ENCODE data around the gene IGFLR1.
"Not testable (repeated sequence)": the region's sequence is repeated elsewhere in the genome, so short reads cannot be mapped to it uniquely, and the experiment has no call there.

The IGFLR1 gene

DNA sequence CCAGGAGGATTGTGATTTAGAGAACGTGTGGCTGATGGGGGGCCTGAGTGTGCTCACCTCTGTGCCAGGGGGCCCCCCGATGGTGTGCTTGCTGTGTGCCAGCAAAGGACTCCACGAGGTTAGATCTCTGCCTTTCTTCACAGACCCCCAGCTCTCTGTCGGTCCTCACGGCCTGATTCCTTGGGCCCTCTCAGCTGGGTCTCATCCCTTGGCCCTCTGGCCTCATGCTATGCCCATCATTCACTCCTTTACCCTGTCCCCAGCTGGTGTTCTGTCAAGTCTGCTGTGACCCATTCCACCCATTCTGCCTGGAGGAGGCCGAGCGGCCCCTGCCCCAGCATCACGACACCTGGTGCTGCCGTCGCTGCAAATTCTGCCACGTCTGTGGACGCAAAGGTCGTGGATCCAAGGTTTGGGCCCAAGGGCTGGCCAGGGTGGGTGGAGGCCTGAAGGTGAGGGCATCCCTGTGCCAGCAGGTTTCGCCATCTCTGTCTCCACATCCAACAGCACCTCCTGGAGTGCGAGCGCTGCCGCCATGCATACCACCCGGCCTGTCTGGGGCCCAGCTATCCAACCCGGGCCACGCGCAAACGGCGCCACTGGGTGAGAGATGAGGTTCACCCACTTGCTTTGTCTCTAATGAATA lies 16.9 kb downstream of the IGFLR1 start (continued):
- TF ChIP-seq RARB (CRISPR knock-in tag; IDR thresholded peaks at IDR 0.05) (no peak), ZNF8 (CRISPR knock-in tag; IDR thresholded peaks at IDR 0.05) (no peak)
- TF ChIP-seq, protein P1, sequence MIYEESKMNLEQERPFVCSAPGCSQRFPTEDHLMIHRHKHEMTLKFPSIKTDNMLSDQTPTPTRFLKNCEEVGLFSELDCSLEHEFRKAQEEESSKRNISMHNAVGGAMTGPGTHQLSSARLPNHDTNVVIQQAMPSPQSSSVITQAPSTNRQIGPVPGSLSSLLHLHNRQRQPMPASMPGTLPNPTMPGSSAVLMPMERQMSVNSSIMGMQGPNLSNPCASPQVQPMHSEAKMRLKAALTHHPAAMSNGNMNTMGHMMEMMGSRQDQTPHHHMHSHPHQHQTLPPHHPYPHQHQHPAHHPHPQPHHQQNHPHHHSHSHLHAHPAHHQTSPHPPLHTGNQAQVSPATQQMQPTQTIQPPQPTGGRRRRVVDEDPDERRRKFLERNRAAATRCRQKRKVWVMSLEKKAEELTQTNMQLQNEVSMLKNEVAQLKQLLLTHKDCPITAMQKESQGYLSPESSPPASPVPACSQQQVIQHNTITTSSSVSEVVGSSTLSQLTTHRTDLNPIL (CRISPR knock-in tag; IDR thresholded peaks at IDR 0.05; ENCODE audit: low read depth): no peak

DNA sequence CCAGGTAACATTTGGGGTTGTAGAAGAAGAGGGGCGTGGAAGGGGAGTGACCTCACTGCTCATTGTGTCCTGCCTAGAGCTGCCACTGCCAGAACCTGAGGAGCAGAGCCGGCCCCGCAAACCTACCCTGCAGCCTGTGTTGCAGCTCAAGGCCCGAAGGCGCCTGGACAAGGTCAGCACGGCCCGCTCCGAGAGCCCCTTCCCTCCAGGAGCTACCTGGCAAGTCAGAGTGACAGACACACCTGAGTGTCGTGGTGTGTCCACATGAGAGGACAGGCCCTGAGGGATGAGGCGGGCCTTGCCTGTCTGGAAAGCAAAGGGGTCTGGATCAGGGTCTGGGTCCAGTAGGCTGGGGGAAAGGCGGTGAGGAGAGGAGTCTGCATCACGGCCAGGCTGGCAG lies 17.7 kb downstream of the IGFLR1 start:
- no peak for ATAC-seq
- TF ChIP-seq CSDC2 (CRISPR knock-in tag; IDR thresholded peaks at IDR 0.05): no peak
- TF ChIP-seq, protein P2, sequence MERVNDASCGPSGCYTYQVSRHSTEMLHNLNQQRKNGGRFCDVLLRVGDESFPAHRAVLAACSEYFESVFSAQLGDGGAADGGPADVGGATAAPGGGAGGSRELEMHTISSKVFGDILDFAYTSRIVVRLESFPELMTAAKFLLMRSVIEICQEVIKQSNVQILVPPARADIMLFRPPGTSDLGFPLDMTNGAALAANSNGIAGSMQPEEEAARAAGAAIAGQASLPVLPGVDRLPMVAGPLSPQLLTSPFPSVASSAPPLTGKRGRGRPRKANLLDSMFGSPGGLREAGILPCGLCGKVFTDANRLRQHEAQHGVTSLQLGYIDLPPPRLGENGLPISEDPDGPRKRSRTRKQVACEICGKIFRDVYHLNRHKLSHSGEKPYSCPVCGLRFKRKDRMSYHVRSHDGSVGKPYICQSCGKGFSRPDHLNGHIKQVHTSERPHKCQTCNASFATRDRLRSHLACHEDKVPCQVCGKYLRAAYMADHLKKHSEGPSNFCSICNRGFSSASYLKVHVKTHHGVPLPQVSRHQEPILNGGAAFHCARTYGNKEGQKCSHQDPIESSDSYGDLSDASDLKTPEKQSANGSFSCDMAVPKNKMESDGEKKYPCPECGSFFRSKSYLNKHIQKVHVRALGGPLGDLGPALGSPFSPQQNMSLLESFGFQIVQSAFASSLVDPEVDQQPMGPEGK (CRISPR knock-in tag; IDR thresholded peaks at IDR 0.05; ENCODE audit: borderline replicate concordance): no peak
- no peak for TF ChIP-seq ZNF565 (CRISPR knock-in tag; conservative IDR thresholded peaks at IDR 0.05; ENCODE audit: low read depth)

DNA sequence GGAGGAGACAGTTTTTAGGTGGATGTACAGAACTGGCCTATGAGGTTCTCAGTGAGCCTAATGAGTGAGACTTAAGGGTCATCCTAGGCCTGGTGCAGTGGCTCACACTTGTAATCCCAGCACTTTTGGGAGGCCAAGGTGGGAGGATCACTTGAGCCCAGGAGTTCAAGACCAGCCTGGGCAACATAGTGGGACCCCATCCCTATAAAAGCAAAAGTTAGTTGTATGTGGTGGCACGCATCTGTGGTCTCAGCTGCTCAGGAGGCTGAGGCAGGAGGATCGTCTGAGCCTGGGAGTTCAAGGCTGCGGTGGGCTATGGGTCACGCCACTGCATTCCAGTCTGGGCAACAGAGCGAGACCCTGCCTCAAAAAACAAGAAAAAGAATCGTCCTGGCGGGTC lies 18.1 kb downstream of the IGFLR1 start:
- not testable (repeated sequence) for ATAC-seq

DNA sequence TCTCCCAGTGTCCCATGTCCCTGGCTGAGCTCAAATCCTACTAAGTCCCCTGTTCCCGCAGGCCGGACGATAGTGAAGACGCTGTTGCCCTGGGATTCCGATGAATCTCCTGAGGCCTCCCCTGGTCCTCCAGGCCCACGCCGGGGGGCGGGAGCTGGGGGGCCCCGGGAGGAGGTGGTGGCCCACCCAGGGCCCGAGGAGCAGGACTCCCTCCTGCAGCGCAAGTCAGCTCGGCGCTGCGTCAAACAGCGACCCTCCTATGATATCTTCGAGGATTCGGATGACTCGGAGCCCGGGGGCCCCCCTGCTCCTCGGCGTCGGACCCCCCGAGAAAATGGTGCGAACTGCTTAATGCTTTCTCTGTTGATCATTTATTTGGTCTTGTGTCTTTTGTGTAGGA lies 18.6 kb downstream of the IGFLR1 start:
- TF ChIP-seq OSR1 (CRISPR knock-in tag; IDR thresholded peaks at IDR 0.05) (no peak), RARB (CRISPR knock-in tag; IDR thresholded peaks at IDR 0.05) (no peak), ZFP3 (CRISPR knock-in tag; IDR thresholded peaks at IDR 0.05) (no peak)
- TF ChIP-seq, protein P3, sequence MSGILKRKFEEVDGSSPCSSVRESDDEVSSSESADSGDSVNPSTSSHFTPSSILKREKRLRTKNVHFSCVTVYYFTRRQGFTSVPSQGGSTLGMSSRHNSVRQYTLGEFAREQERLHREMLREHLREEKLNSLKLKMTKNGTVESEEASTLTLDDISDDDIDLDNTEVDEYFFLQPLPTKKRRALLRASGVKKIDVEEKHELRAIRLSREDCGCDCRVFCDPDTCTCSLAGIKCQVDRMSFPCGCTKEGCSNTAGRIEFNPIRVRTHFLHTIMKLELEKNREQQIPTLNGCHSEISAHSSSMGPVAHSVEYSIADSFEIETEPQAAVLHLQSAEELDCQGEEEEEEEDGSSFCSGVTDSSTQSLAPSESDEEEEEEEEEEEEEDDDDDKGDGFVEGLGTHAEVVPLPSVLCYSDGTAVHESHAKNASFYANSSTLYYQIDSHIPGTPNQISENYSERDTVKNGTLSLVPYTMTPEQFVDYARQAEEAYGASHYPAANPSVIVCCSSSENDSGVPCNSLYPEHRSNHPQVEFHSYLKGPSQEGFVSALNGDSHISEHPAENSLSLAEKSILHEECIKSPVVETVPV (CRISPR knock-in tag; IDR thresholded peaks at IDR 0.05): no peak
- ATAC-seq: no peak

DNA sequence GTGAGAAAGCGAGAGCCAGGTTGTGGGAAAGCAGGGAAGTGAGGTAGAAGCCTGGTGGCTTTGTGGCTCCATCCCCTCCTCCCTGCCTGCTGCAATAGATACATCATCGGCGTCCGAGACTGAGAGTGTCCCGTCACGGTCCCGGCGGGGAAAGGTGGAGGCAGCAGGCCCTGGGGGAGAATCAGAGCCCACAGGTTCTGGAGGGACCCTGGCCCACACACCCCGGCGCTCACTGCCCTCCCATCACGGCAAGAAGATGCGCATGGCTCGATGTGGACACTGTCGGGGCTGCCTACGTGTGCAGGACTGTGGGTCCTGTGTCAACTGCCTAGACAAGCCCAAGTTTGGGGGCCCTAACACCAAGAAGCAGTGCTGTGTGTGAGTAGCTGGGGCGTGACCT lies 19.4 kb downstream of the IGFLR1 start:
- TF ChIP-seq ZNF565 (CRISPR knock-in tag; conservative IDR thresholded peaks at IDR 0.05; ENCODE audit: low read depth) (no peak), BACH2 (CRISPR knock-in tag; IDR thresholded peaks at IDR 0.05; ENCODE audit: borderline replicate concordance) (no peak), ZNF70 (CRISPR knock-in tag; IDR thresholded peaks at IDR 0.05) (no peak), OSR1 (CRISPR knock-in tag; IDR thresholded peaks at IDR 0.05) (no peak)
- TF ChIP-seq, protein P2 (CRISPR knock-in tag; IDR thresholded peaks at IDR 0.05; ENCODE audit: borderline replicate concordance): no peak

DNA sequence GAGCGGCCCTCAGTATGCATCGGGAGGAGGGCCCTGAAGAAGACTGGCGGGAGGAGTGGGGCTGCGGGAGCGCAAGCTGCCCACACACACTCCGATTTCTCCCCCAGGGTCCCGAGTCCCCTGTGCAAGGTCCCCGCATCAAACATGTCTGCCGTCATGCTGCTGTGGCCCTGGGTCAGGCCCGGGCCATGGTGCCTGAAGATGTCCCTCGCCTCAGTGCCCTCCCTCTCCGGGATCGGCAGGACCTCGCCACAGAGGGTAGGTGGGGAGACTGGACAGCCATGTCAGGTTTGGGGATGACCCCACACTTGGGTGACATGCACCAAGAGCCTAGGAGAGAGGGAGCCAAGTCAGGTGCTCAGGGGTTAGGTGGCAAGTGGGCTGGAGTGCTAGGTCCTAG lies 19.8 kb downstream of the IGFLR1 start:
- ATAC-seq: no peak
- TF ChIP-seq ZNF70 (CRISPR knock-in tag; IDR thresholded peaks at IDR 0.05) (no peak), CSDC2 (CRISPR knock-in tag; IDR thresholded peaks at IDR 0.05) (no peak), ZFP3 (CRISPR knock-in tag; IDR thresholded peaks at IDR 0.05) (no peak), ISL1 (CRISPR knock-in tag; IDR thresholded peaks at IDR 0.05) (no peak), TOX (CRISPR knock-in tag; IDR thresholded peaks at IDR 0.05; ENCODE audit: borderline replicate concordance) (no peak), ESRRG (CRISPR knock-in tag; IDR thresholded peaks at IDR 0.05) (no peak), GLIS3 (CRISPR knock-in tag; IDR thresholded peaks at IDR 0.05) (no peak)
- TF ChIP-seq, protein P4, sequence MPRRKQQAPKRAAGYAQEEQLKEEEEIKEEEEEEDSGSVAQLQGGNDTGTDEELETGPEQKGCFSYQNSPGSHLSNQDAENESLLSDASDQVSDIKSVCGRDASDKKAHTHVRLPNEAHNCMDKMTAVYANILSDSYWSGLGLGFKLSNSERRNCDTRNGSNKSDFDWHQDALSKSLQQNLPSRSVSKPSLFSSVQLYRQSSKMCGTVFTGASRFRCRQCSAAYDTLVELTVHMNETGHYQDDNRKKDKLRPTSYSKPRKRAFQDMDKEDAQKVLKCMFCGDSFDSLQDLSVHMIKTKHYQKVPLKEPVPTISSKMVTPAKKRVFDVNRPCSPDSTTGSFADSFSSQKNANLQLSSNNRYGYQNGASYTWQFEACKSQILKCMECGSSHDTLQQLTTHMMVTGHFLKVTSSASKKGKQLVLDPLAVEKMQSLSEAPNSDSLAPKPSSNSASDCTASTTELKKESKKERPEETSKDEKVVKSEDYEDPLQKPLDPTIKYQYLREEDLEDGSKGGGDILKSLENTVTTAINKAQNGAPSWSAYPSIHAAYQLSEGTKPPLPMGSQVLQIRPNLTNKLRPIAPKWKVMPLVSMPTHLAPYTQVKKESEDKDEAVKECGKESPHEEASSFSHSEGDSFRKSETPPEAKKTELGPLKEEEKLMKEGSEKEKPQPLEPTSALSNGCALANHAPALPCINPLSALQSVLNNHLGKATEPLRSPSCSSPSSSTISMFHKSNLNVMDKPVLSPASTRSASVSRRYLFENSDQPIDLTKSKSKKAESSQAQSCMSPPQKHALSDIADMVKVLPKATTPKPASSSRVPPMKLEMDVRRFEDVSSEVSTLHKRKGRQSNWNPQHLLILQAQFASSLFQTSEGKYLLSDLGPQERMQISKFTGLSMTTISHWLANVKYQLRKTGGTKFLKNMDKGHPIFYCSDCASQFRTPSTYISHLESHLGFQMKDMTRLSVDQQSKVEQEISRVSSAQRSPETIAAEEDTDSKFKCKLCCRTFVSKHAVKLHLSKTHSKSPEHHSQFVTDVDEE (CRISPR knock-in tag; IDR thresholded peaks at IDR 0.05): no peak
- TF ChIP-seq, protein P5, sequence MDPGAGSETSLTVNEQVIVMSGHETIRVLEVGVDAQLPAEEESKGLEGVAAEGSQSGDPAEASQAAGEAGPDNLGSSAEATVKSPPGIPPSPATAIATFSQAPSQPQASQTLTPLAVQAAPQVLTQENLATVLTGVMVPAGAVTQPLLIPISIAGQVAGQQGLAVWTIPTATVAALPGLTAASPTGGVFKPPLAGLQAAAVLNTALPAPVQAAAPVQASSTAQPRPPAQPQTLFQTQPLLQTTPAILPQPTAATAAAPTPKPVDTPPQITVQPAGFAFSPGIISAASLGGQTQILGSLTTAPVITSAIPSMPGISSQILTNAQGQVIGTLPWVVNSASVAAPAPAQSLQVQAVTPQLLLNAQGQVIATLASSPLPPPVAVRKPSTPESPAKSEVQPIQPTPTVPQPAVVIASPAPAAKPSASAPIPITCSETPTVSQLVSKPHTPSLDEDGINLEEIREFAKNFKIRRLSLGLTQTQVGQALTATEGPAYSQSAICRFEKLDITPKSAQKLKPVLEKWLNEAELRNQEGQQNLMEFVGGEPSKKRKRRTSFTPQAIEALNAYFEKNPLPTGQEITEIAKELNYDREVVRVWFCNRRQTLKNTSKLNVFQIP (CRISPR knock-in tag; IDR thresholded peaks at IDR 0.05; ENCODE audit: borderline replicate concordance, low read depth): no peak
- TF ChIP-seq, protein P1 (CRISPR knock-in tag; IDR thresholded peaks at IDR 0.05; ENCODE audit: low read depth): no peak
- TF ChIP-seq, protein P2 (CRISPR knock-in tag; IDR thresholded peaks at IDR 0.05; ENCODE audit: borderline replicate concordance): no peak

More for the DNA sequence above, 19.4 kb downstream of the IGFLR1 start:
- no peak for ATAC-seq

Measured in SK-N-SH treated with all-trans-retinoic acid at 6 μM for 48 hours (cell line).